Left cardiac atrium (tissue), 4 donors: Measurements from ENCODE around the gene PYGO2. TPM values are rescaled to one million over a fixed set of nuclear protein-coding genes. Genes with fewer than 3 reads are reported as not detected.

Source experiments
- ATAC-seq, 2 donors: fragments of 200-7000 bp; cut with Tn5 transposase; one replicate each; pipeline ENCODE4 v1.9.1; 2020; ENCODE audit warnings: mild to moderate bottlenecking in 2 of 2, moderate library complexity in 2 of 2
- DNase-seq: peaks from one replicate; pipeline ENCODE4 v3.0.0-alpha.2; 2020
- intact Hi-C, 2 donors: fragments of 100-400 bp; cut with DNase I; formaldehyde crosslinking; loops; one replicate each; pipeline versions ENCODE4 v1.14.1 to v1.15.1; 2022 to 2023
- total RNA-seq, 2 donors: library from RNA; stranded (reverse); fragmentation: NEBNext Ultra II Directional; extraction: Animal tissue kit (Norgen Biotek cat#: 25700); gene quantifications; one replicate each; pipeline ENCODE4 v1.2.1, GENCODE V29; 2021
- donor health status: DM: no; HTN: yes; CAD: no.
- donor health status: DM: no; HTN: yes; CAD: no; lungs with severe emphysema.
- donor health status: DM: yes; HTN: yes; CAD: no.
- donor health status: Dilated cardiomyopathy.

PYGO2 gene
- total RNA-seq, 2 donors from 2014 or later = 15.3 to 15.8 TPM

- intact Hi-C loops = no loop called here
- ATAC-seq (peak; percentile 22 to 31), DNase-seq (peak; percentile 49)
Observed at GRCh38 chr1:154955039-154955717, 6.4 kb downstream of the PYGO2 start.

GRCh38 chr1:154954541-154954940, 7.0 kb downstream of the PYGO2 start:
- ATAC-seq = no peak
- intact Hi-C loops = no loop called here
- DNase-seq = no peak

DNA sequence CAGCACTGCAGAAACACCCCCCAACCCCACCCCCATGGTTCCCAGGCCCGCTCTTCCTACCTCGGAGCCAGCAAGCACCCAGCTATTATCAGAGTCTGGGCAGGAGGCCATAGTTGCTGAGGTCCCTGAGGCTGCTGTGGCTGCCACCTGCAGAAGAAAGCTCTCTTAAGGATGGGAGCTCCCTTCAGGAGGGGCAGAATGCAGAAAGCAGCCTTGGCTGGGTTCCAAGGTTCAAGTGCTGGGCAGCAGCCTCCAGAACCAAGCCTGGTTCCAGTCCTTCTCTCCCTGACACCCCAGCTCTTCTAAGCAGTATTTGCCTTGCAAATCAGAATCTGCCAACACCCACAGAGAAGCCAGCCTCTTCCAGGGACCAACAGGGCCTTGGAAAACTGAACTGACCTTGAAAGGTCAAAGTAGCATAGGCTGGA, 8.0 kb downstream of the PYGO2 start:
- DNase-seq = no peak
- ATAC-seq = no peak
- intact Hi-C loops = no loop called here

DNA sequence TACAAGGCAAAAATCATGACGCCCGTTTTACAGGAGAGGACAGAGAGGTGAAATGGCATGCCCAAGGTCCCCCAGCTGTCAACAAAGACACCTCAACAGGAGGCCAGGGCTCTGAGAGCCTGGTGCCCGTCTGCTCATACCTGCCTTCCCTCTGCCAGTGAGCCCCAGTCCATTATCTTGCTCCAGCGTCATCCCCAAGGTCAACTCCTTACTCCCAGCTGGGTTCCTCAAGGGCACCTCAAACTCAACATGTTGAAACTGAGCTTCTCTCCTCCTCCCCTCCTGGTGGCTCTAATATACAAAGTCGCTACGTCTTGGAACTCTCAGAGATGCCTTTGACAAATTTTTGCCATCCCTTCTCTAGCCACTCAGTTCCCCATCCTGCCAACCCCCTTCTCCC, 8.9 kb downstream of the PYGO2 start:
- intact Hi-C loops = no loop called here
- DNase-seq = no peak
- ATAC-seq = no peak

- DNase-seq (no peak), ATAC-seq (no peak)
- intact Hi-C loops = no loop called here
Observed at GRCh38 chr1:154951901-154952657, 9.5 kb downstream of the PYGO2 start.

DNA sequence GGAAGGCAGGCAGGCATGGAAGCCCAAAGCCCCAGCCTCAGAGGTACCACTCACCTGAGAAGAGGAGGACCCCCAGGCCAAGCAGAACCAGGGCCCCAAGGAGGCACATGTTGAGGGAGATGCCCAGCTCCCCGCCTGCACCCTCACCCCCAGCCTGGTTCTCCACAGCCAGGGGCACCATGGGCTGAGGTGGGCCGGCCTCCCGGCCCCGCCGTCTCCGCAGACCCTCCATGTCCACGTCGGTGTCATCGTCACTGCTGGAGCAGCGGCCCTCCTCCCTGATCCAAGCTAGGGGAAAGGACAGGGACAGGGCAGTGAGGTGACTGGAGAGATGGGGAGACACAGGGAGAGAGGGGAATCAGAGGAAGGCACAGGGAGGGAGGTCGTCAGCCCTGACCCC, 13.5 kb downstream of the PYGO2 start:
- ATAC-seq = no peak
- DNase-seq = no peak
- intact Hi-C loops = no loop called here

- DNase-seq = no peak
- ATAC-seq = no peak
- intact Hi-C loops = loop anchor here in 1 of 2 donors (2.0 kb wide), 1 partner anchor 39 kb away; no protein-coding TSS in a partner anchor
Observed at GRCh38 chr1:154945962-154946850, 15.4 kb downstream of the PYGO2 start.

DNA sequence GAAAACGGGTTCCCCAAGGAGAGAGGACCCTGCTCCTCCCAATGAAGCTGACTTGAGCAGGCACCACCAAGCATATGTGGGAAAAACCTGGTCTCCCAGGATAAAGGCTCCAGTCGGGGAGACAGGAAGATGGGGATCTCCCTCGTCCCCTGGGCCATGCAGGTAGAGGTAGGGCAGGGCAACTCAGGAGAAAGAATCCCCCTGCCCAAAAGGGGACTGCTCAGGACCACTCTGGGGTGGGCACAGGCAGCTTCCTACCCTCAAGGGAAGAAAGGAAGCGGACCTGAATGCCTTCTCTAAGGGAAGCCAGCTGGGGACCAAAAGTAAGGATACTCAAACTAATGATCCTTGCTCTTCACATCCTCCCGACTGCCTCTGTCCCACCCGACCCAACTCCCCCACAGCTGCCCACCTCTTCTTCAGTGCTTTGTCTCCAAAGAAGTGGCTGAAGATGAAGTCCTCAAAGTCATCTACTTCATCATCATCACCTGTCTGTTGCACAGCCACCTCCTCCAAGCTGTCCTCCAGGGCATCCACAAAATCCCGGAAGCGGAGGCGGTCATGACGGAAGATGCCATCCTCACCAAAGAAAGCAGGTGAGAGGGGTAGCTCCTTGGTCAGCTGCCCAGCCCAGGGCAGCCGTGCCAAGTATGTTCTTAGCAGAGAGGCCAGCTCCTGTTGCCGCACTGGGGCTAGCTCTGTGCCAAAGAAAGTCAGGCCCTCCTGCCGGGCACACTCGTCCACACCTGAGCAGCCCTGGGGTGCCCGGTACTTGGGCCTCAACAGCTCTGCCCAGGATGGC, 16.2 kb downstream of the PYGO2 start:
- intact Hi-C loops = loop anchor here in 1 of 2 donors (2.0 kb wide), 1 partner anchor 39 kb away; no protein-coding TSS in a partner anchor
- DNase-seq (no peak), ATAC-seq (no peak)

- DNase-seq (no peak), ATAC-seq (peak in 1 of 2 donors; percentile 20)
- intact Hi-C loops = loop anchor here in 1 of 2 donors (2.0 kb wide), 1 partner anchor 38 kb away; no protein-coding TSS in a partner anchor
Observed at GRCh38 chr1:154944401-154945159, 17.0 kb downstream of the PYGO2 start.

DNA sequence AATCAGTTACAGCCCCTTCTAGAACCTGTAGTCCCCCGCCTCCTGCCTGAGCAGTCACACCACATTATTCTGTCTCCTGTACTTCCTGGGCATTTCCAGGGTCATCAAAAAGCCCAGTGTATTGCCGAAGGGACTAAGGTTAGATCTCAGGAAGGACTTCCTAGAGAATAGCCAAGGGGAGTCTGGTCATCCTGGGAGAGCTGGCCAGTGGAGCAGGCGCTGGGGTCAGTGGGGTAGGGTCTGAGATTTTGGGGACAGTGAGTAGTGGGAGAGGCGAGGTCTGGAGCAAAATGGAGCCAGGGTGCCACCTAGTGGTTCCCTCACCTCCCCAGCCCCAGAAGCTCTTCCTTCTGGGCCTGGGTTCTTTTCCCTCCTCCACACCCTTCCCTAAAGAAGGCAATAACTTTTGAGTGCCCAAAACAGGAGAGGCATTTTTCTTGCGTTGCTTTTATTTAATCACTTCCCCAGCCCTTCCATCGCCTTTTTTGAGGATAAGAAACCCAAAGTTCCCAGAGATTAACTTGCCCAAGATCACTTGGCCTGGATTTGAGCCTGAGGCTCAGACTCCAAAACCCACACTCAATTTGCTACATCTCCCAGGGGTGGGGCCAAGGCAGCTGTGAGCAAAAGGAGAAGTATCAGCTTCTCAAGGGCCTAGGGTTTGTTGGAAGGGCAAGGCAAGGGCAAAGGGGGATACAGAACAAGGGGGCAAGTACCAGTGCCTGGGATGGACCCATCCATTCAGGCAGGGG, 17.8 kb downstream of the PYGO2 start:
- peak; percentile 43 to 50 for ATAC-seq
- DNase-seq = peak; percentile 32
- intact Hi-C loops = loop anchor here in 1 of 2 donors (2.0 kb wide), 1 partner anchor 37 kb away; no protein-coding TSS in a partner anchor

GRCh38 chr1:154941333-154942013, 20.1 kb downstream of the PYGO2 start:
- intact Hi-C loops = no loop called here
- ATAC-seq (no peak), DNase-seq (peak; percentile 29)

- ATAC-seq (no peak), DNase-seq (no peak)
- intact Hi-C loops = no loop called here
Observed at GRCh38 chr1:154940651-154941194, 20.9 kb downstream of the PYGO2 start.

- no peak for ATAC-seq
- DNase-seq = no peak
- intact Hi-C loops = no loop called here
Observed at GRCh38 chr1:154940213-154940560, 21.4 kb downstream of the PYGO2 start.

DNA sequence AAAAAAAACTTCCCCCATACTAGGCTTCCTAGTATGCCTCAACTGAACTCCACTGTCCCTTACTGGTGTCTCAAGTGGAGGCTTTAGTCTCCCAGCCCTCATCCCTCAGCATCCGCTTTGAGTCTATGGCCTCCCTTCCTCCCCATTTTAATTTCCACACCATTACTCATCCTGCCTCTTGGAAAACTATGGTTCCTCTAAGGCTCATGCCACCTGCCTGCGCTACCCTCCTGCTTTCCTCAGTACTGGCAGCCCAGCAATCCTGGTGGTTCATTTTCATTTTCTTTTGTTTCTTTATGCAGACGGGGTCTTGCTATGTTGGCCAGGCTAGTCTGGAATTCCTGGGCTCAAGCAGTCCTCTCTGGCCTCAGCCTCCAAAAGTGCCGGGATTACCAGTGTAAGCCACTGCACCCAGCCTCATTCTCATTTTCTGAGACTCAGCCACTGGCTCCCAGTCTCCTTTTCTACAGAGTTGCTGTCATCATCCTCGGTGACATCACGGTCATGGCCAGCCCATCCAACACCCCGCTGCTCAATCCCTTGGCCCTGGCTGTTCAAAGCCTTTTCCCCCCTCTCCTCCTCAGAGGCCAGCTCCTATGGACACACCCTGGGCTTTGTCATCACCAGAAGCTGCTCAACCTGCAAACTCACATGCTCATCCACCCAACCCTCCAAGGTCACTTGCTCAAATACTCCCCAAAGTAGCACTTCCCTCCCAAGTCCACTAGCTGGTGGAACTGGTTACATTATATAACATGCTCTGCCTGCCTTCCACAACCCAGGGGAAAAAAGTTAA, 22.8 kb downstream of the PYGO2 start:
- ATAC-seq = no peak
- no peak for DNase-seq
- intact Hi-C loops = no loop called here

DNA sequence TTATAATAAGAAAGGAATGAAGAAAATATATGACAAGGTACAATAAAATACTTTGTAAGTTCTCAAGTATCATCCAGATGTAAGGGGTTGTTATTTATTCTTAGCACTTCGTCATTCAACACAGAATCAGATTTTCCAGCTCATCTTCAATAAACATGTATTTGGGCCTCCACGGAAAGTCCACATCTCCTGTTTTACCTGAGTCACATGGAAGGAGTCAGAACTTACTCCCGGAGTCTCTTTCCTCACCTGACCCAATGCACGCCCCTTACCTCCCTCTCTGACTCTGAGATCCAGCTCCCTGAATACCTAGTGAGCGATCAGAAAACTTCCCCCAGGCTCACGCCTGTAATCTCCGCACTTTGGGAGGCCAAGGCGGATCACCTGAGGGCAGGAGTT, 23.6 kb downstream of the PYGO2 start:
- ATAC-seq = no peak
- intact Hi-C loops = loop anchor here in 1 of 2 donors (2.0 kb wide), 1 partner anchor 25 kb away; no protein-coding TSS in a partner anchor
- no peak for DNase-seq
